Ureter (tissue), 1 donor: ENCODE data around the gene NRG3. TPM values are rescaled to one million over a fixed set of nuclear protein-coding genes. Genes with fewer than 3 reads are reported as not detected.

Experiments
- DNase-seq: peaks from one replicate; pipeline ENCODE4 v3.0.0-alpha.2; 2020; ENCODE audit warnings: low spot score
- total RNA-seq: library from RNA; stranded (reverse); gene quantifications from one replicate; pipeline ENCODE4 v1.2.4, GENCODE V29; 2023
- donor health status: DM: yes; HTN: yes; CAD: no.

The NRG3 gene
- total RNA-seq, 1 donor from 2014 or later, result 0.57 TPM

GRCh38 chr10:82472406-82473335 lies 597.7 kb downstream of the NRG3 start:
- no peak for DNase-seq

- no peak for DNase-seq
Measured at GRCh38 chr10:82477776-82478175, 602.8 kb downstream of the NRG3 start.

- no peak for DNase-seq
Measured at GRCh38 chr10:82492647-82493046, 617.7 kb downstream of the NRG3 start.

- DNase-seq, result no peak
Measured at GRCh38 chr10:82496114-82496513, 621.1 kb downstream of the NRG3 start.

- DNase-seq, result no peak
Measured at GRCh38 chr10:82497439-82497838, 622.4 kb downstream of the NRG3 start.

GRCh38 chr10:82498976-82499375 lies 624.0 kb downstream of the NRG3 start:
- DNase-seq, result no peak

GRCh38 chr10:82505009-82505408 lies 630.0 kb downstream of the NRG3 start:
- DNase-seq, result no peak

- DNase-seq, result no peak
Measured at GRCh38 chr10:82506680-82507376, 631.8 kb downstream of the NRG3 start.

GRCh38 chr10:82515256-82515655 lies 640.3 kb downstream of the NRG3 start:
- no peak for DNase-seq

- no peak for DNase-seq
Measured at GRCh38 chr10:82529062-82529461, 654.1 kb downstream of the NRG3 start.

GRCh38 chr10:82535457-82535856 lies 660.5 kb downstream of the NRG3 start:
- no peak for DNase-seq

GRCh38 chr10:82536668-82537067 lies 661.7 kb downstream of the NRG3 start:
- no peak for DNase-seq

GRCh38 chr10:82538272-82538671 lies 663.3 kb downstream of the NRG3 start:
- no peak for DNase-seq

GRCh38 chr10:82543631-82544030 lies 668.6 kb downstream of the NRG3 start:
- DNase-seq, result no peak

GRCh38 chr10:82544377-82544776 lies 669.4 kb downstream of the NRG3 start:
- no peak for DNase-seq

- no peak for DNase-seq
Measured at GRCh38 chr10:82551506-82551905, 676.5 kb downstream of the NRG3 start.

GRCh38 chr10:82552267-82552666 lies 677.3 kb downstream of the NRG3 start:
- DNase-seq, result no peak

GRCh38 chr10:82554381-82554780 lies 679.4 kb downstream of the NRG3 start:
- DNase-seq, result no peak

GRCh38 chr10:82558014-82558607 lies 683.1 kb downstream of the NRG3 start:
- DNase-seq, result no peak

GRCh38 chr10:82564353-82565196 lies 689.6 kb downstream of the NRG3 start:
- DNase-seq, result no peak

GRCh38 chr10:82565197-82565575 lies 690.2 kb downstream of the NRG3 start:
- no peak for DNase-seq

GRCh38 chr10:82572744-82573143 lies 697.8 kb downstream of the NRG3 start:
- no peak for DNase-seq
